Activated naive CD4-positive, alpha-beta T cell (primary cell): Measurements from ENCODE around the gene METTL2A.
"Not testable (repeated sequence)": the region's sequence is repeated elsewhere in the genome, so short reads cannot be mapped to it uniquely, and the experiment has no call there.

Experiments
- DNase-seq, 4 experiments: peaks; one replicate each; lab custom pipeline; 2025; lab: John Stamatoyannopoulos, UW

Gene METTL2A, protein sequence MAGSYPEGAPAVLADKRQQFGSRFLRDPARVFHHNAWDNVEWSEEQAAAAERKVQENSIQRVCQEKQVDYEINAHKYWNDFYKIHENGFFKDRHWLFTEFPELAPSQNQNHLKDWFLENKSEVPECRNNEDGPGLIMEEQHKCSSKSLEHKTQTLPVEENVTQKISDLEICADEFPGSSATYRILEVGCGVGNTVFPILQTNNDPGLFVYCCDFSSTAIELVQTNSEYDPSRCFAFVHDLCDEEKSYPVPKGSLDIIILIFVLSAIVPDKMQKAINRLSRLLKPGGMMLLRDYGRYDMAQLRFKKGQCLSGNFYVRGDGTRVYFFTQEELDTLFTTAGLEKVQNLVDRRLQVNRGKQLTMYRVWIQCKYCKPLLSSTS

GRCh38 chr17:62423647-62424461 lies at the start of gene METTL2A:
Gene METTL2A, plus strand, starts transcription at chr17:62423897. Its CDS starts 6 bp downstream, at chr17:62423903.
- DNase-seq, result peak; percentile 61 to 72 (median 66)

DNA sequence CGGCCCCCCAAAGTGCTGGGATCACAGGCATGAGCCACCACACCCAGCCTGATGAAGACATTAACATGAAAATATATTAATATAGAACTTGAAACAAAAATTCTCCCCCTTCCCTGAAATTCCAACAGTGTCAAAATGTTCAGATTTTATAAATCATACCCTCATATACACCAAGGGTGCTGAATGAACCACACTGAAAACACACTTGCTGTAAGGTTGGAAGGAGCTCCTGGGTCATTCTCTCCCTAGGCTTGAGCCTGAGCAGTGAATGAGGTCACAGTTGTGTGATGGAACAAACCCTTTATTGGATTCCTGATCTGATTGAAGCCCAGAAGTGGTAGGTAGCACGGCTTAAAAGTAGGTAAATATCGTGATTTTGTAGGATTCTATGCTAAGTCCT lies 43.4 kb upstream of the METTL2A start, which contains the start of gene EFCAB3:
EFCAB3 (plus strand) TSS at position 301 of the 400 bp plus-strand sequence. CDS start 2,427 bp downstream, outside the sequence.
- no peak for DNase-seq

GRCh38 chr17:62381561-62381960 lies 42.1 kb upstream of the METTL2A start:
- DNase-seq, result no peak

DNA sequence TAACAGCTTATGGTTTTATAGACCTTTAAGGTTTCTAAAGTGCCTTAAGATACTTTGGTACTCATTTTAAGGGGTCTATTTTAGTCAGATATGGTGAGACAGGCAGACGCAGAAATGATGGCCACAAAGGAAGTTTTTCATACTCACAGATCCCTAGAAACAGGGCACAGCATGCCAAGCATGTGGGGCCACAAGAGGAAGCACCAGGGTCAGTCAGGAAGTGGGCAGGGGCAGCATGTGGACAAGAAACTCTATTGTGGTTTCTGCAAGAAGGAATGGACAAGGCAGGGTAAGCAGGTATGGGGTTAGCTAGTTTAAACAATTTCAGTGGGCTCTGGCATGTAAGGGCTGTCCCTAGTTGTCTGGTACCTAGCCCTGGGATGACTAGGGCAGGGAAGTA lies 34.8 kb upstream of the METTL2A start:
- DNase-seq, result no peak

GRCh38 chr17:62392908-62393307 lies 30.8 kb upstream of the METTL2A start:
- no peak for DNase-seq

DNA sequence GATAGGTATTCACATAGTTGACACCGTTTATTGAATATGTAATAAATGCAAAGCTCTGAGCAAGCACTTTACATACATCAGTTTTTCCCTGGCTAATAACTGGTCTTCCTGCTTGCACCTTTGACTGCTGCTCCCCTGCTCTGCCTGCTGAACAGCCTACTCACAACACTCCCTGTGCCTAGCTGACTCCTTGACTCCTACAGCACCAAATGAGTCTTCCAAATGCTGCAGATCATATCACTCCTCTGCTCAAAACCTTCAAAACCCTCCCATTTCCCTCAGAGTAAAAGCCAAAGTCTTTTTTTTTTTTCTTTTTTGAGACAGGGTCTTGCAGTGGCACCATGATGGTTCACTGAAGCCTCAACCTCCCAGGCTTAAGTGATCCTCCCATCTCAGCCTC lies 24.8 kb upstream of the METTL2A start:
- no peak for DNase-seq

- no peak for DNase-seq
These were observed 18.2 kb upstream of the METTL2A start for GRCh38 chr17:62405451-62405850.

DNA sequence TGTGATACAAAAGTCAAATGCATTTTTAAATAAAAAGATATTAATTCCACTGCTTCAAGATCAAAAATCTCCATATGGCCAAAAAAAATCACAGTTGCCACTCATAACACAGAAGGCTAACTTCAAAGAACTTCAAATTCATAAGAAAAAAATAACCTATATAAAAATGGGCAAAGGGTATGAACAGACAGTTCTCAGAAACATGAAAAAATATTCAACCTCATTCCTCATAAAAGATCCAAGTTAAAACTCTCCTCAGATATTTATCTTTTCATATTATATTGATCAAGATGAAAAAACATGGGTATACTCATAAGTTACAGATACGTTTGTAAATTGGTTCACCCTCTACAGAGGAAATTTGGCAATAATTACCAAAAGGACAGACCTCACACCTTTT lies 10.6 kb upstream of the METTL2A start:
- not testable (repeated sequence) for DNase-seq

- DNase-seq, result not testable (repeated sequence)
These were observed 2.5 kb downstream of the METTL2A start for GRCh38 chr17:62426214-62426613.

DNA sequence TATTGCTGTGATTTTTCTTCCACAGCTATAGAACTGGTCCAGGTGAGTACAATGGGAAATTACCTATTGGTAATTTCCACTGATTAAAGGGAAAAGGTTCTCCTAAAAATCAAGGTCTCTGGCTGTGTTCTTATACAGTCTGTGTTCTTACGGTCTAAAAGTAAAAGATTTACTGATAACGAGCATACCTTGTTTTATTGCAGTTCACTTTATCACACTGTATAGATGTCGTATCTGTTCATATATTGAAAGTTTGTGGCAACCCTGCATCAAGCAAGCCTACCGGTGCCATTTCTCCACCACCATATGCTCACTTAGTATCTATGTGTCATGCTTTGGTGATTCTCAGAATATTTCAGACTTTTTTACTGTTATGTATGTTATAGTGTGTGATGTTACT lies 11.6 kb downstream of the METTL2A start:
- not testable (repeated sequence) for DNase-seq

DNA sequence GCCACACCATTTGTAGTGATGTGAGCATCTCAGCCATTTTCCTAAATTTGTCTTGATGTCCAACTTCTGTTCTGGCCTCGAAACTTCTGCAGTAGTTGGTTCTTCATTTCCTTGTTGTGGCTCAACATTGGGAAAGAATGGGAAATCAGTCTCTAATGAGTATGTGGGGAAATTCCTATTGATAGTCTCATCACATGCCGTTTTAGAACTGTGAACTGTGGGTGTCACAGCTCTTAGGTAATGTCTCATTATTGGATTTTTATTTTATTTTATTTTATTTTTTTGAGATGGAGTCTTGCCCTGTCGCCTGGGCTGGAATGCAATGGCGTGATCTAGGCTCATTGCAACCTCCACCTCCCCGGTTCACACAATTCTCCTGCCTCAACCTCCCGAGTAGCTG lies 17.5 kb downstream of the METTL2A start:
- not testable (repeated sequence) for DNase-seq

GRCh38 chr17:62444063-62444462 lies 20.4 kb downstream of the METTL2A start:
- DNase-seq, result no peak

DNA sequence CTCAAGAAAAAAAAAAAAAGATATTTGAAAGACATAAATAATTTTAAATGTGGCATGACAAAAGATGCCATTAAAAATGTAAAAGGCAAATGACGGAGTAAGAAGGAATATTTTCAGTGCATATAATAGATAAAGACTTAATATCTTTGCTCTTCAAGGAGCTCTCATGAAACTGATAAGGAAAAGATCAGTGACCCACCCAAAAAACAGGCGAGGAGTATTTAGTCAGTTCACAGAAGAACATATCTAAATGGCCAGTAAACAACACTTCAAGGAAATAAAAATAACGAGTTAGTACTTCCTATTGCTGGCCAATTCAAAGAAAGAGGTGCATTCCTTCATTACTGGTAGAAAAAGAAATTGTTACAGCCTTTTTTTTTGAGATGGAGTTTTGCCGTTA lies 22.1 kb downstream of the METTL2A start:
- DNase-seq, result not testable (repeated sequence)

DNA sequence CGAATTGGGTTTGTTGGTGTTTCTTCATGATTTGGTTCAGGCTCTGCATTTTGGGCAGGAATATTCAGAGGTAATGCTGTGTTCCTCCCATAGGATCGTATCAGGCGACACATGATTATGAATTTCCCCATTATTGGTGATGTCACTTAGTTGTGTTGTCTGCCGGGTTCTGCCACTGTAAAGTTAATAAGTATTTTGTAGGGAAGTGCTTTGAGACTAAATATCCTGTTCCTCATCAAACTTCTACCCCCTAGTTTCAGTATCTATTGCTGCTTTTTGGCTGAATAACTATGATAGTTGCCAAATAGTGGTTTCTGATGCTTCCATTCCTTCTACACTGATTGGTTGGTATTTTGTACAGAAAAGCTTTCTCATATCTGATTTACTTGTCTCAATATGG lies 28.5 kb downstream of the METTL2A start:
- DNase-seq, result not testable (repeated sequence)

GRCh38 chr17:62453041-62453440 lies 29.3 kb downstream of the METTL2A start:
- not testable (repeated sequence) for DNase-seq

- not testable (repeated sequence) for DNase-seq
These were observed 30.0 kb downstream of the METTL2A start for GRCh38 chr17:62453656-62454055.

- not testable (repeated sequence) for DNase-seq
These were observed 30.4 kb downstream of the METTL2A start for GRCh38 chr17:62454111-62454510.

DNA sequence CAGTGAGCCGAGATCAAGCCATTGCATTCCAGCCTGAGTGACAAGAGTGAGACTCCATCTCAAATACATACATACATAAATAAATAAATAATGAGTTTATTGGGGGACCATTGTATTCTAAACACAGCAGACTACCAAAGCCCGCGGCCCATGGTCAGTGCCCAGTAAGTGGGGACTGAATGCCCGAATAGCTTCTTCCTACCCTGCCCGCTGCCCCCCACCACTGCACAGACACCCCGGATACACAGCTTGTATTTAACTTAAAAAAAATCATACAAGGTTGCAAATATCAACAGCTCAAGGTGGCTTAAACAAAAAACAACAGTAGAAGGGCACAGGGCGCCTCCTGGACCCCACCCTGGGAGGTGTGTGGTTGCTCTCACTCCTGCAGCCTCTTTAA lies 32.3 kb downstream of the METTL2A start:
- DNase-seq, result no peak

GRCh38 chr17:62458483-62458882 lies 34.8 kb downstream of the METTL2A start:
- DNase-seq, result not testable (repeated sequence)

DNA sequence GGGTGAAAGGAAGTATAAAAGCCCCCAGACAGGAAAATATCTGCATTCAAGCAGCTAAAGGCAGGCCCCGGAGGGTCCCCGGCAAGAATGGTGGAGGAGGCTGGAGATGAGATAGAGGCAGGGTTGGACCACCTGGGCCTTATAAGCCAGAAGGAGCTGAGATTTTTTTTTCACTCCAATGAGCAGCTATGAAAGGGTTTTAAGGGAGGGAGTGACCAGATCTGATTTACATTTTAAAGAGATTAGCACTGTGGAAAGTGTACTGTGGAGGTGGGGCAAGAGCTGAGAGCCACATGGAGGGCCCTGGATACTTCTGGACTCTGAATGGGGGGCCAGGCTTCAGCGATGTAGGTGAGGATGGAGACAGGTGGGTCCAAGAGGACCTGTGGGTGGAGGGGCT lies 40.7 kb downstream of the METTL2A start:
- not testable (repeated sequence) for DNase-seq

DNA sequence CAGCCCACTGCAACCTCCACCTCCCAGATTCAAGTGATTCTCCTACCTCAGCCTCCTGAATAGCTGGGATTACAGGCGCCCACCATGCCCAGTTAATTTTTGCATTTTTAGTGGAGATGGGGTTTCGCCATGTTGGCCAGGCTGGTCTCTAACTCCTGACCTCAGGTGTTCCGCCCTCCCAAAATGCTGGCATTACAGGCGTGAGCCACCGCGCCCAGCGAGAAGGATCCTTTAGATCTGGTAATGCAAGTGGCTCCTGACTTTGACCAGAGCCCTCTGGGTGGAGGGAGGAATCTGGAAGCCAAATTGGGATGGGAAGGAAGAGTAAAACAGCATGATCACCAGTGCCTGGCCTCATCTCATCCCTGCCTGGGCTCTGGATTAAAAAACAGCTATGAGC lies 41.6 kb downstream of the METTL2A start:
- not testable (repeated sequence) for DNase-seq

DNA sequence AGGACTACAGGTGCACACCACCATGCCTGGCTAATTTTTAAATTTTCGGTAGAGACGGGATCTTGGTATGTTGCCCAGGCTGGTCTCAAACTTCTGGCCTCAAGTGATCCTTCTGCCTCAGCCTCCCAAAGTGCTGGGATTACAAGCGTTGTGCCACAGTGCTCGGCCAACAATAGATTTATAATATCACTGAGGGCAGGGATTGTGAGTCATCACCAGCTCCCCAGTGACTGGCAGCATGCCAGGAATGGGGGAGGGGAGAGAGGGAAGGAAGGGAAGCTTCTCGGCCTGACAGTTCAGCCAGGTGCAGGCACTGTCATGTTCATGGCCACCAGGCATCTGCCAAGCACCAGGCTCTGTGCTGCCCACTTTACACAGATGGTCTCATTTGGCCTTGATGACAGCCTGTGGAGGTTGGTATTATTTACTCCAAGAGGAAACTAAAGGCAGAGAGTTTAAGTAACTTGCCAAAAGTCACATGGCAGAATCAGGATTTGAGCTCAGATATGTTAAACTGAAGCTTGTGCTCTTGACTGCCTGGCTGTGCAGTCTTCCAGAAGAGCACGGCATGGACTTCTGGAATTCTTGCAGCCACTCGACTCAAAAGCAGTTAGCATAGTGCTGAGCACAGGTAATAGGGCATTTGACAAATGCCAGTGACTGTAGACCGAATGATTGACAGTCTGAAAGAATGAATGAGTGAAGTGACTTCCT lies 47.1 kb downstream of the METTL2A start:
- peak in 3 of 4 experiments; percentile 27 to 65 (median 54) for DNase-seq
